Tibial artery (tissue), 4 donors: ENCODE results near the gene SAMD4B.

Experiments
- DNase-seq, 2 donors: peaks; one replicate each; pipeline ENCODE4 v3.0.0-alpha.2; 2019
- H3K27ac ChIP-seq, 2 donors: fragments of 200-600 bp; sonication (generic) in 1 of 2; 1 replicate in 1 of 2; 2 replicates in 1 of 2; pipeline ENCODE4 v1.5.1; 2018 to 2019; ENCODE audit warnings: mild to moderate bottlenecking in 1 of 2
- H3K27me3 ChIP-seq, 2 donors: fragments of 200-600 bp; sonication (generic) in 1 of 2; one replicate each; pipeline versions ENCODE4 v1.5.1 to v1.6.0; 2016 to 2019
- H3K36me3 ChIP-seq, 3 donors: fragments of 200-600 bp; sonication (generic) in 2 of 3; one replicate each; pipeline ENCODE4 v1.5.1; 2016 to 2019; ENCODE audit warnings: mild to moderate bottlenecking in 2 of 3
- H3K4me1 ChIP-seq, 4 donors: fragments of 200-600 bp; sonication (generic) in 2 of 4; 1 replicate in 3 of 4; 2 replicates in 1 of 4; pipeline ENCODE4 v1.5.1; 2016 to 2019
- H3K4me3 ChIP-seq, 2 donors: fragments of 200-600 bp; sonication (generic) in 1 of 2; 1 replicate in 1 of 2; 2 replicates in 1 of 2; pipeline ENCODE4 v1.5.1; 2018 to 2019; ENCODE audit warnings: mild to moderate bottlenecking in 2 of 2
- H3K9me3 ChIP-seq, 3 donors: fragments of 200-600 bp; sonication (generic) in 1 of 3; one replicate each; pipeline ENCODE4 v1.5.1; 2016 to 2019
- CTCF ChIP-seq, 2 experiments: fragments of 200-600 bp in 1 of 2; fragments of 450-650 bp in 1 of 2; IDR thresholded peaks; one replicate each; pipeline ENCODE4 v1.5.1; 2017 to 2019; ENCODE audit warnings: antibody characterized with exemption in 2 of 2, mild to moderate bottlenecking in 1 of 2, moderate library complexity in 1 of 2
- intact Hi-C: fragments of 100-400 bp; cut with DNase I; formaldehyde crosslinking; loops from one replicate; pipeline ENCODE4 v1.15.0; 2023; ENCODE audit warnings: low total_unique reads

The SAMD4B gene

DNA sequence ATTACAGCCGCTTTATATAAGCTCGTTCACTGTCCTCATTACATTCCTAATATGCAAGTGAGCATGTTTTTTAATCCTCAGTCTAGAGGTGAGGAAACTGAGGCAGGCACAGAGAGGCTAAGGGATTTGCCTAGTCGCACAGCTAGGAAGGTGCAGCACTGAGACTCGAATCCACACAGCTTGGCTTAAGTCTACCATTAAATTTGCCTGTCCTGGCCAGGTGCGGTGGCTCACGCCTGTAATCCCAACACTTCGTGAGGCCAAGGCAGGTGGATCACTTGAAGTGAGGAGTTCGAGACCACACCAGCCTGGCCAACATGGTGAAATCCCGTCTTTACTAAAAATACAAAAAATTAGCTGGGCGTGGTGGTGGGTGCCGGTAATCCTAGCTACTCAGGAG is 85.5 kb downstream of the SAMD4B start:
- DNase-seq: no peak
- Histone ChIP-seq H3K4me1 (peaks cover 0 to 27% (median 16%) of the 10 kb centered on the region in 4 donors), H3K27me3 (no peaks in the 10 kb centered on the region), H3K36me3 (peaks cover 26 to 42% (median 38%) of the 10 kb centered on the region in 3 donors), H3K27ac (peak overlapping the region; percentile 80 to 86), H3K4me3 (no peak overlapping the region), H3K9me3 (no peaks in the 10 kb centered on the region)
- no peak for TF ChIP-seq CTCF (IDR thresholded peaks at IDR 0.05)
- intact Hi-C loops: no loop called here

- Histone ChIP-seq H3K4me1 (peaks cover 0 to 28% (median 16%) of the 10 kb centered on the region in 4 donors), H3K27me3 (no peaks in the 10 kb centered on the region), H3K9me3 (no peaks in the 10 kb centered on the region), H3K36me3 (peaks cover 26 to 42% (median 38%) of the 10 kb centered on the region in 3 donors), H3K27ac (peak overlapping the region; percentile 80 to 86), H3K4me3 (peak overlapping the region; percentile 5 to 23)
- intact Hi-C loops: no loop called here
- DNase-seq: peak in 1 of 2 donors; percentile 81
- TF ChIP-seq CTCF (IDR thresholded peaks at IDR 0.05): no peak
Measured at GRCh38 chr19:39428283-39429112, 86.3 kb downstream of the SAMD4B start.

GRCh38 chr19:39430675-39431593 is 88.7 kb downstream of the SAMD4B start:
- Histone ChIP-seq H3K36me3 (peaks cover 24 to 36% (median 35%) of the 10 kb centered on the region in 3 donors), H3K27me3 (no peaks in the 10 kb centered on the region), H3K27ac (peak overlapping the region; percentile 47 to 50), H3K4me3 (no peak overlapping the region), H3K9me3 (no peaks in the 10 kb centered on the region), H3K4me1 (peaks cover 0 to 48% (median 31%) of the 10 kb centered on the region in 4 donors)
- intact Hi-C loops: no loop called here
- peak in 1 of 2 donors; percentile 42 for DNase-seq
- TF ChIP-seq CTCF (IDR thresholded peaks at IDR 0.05): no peak

- DNase-seq: no peak
- no peak for TF ChIP-seq CTCF (IDR thresholded peaks at IDR 0.05)
- intact Hi-C loops: no loop called here
- H3K27me3 ChIP-seq: no peaks in the 10 kb centered on the region
- H3K27ac ChIP-seq: no peak overlapping the region
- H3K4me3 ChIP-seq: no peak overlapping the region
- no peaks in the 10 kb centered on the region for H3K9me3 ChIP-seq
- H3K4me1 ChIP-seq: peaks cover 0 to 50% (median 38%) of the 10 kb centered on the region in 4 donors
- H3K36me3 ChIP-seq: peaks cover 24 to 36% (median 35%) of the 10 kb centered on the region in 3 donors
Measured at GRCh38 chr19:39432677-39433025, 90.4 kb downstream of the SAMD4B start.

GRCh38 chr19:39433480-39434079 is 91.4 kb downstream of the SAMD4B start:
- H3K9me3 ChIP-seq: no peaks in the 10 kb centered on the region
- H3K27me3 ChIP-seq: no peaks in the 10 kb centered on the region
- no peak for DNase-seq
- H3K27ac ChIP-seq: no peak overlapping the region
- TF ChIP-seq CTCF (IDR thresholded peaks at IDR 0.05): no peak
- intact Hi-C loops: no loop called here
- H3K36me3 ChIP-seq: peaks cover 24 to 36% (median 35%) of the 10 kb centered on the region in 3 donors
- no peak overlapping the region for H3K4me3 ChIP-seq
- H3K4me1 ChIP-seq: peaks cover 0 to 41% (median 32%) of the 10 kb centered on the region in 4 donors
